ENCODE data around the gene FRA10AC1.
"Not testable (repeated sequence)": the region's sequence is repeated elsewhere in the genome, so short reads cannot be mapped to it uniquely, and the experiment has no call there.

The FRA10AC1 gene

DNA sequence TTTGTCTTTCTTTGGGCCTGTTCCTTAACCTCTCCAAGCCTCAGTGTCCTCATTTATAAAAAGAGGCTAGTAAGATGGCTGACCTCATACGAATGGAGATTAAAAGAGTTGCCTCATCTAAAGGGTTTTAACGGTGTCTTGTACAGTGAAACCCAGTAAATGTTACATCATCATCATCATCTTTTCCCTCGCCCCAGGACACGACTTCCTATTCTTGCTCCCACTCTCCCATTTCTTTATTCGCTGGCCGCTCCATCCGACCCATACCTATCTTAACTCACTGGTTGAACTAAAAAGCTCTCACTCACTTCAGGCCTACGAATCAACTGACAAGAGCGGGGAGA lies 554 bp downstream of the FRA10AC1 start:
- DNase-seq, result no peak

DNA sequence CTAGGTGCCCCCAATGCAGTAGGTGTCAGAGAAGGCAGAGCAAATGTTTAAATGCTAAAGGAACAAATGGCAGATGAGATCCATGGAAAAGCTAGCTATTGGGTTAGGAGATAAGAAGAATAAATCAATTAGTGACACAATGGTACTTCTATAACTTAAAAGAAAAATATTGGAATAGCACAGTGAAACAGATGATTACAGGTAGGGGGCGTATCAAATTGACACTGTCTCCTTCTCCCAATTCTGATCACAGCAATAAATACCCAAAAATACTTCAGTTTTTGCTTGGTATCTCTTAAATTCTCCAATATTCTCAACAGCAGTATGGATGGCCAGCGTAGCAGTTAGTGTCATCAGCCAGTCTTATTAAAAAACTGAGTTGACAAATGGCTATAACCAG lies 5.2 kb downstream of the FRA10AC1 start:
- no peak for DNase-seq

DNA sequence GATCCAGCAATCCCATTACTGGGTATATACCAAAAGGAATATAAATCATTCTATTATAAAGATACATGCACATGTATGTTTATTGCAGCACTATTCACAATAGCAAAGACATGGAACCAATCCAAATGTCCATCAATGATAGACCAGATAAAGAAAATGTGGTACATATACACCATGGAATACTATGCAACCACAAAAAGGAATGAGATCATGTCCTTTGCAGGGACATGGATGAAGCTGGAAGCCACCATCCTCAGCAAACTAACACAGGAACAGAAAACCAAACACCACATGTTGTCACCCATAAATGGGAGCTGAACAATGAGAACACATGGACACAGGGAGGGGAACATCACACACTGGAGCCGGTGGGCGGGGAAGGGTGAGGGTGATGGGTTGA lies 5.8 kb downstream of the FRA10AC1 start:
- DNase-seq, result not testable (repeated sequence)

DNA sequence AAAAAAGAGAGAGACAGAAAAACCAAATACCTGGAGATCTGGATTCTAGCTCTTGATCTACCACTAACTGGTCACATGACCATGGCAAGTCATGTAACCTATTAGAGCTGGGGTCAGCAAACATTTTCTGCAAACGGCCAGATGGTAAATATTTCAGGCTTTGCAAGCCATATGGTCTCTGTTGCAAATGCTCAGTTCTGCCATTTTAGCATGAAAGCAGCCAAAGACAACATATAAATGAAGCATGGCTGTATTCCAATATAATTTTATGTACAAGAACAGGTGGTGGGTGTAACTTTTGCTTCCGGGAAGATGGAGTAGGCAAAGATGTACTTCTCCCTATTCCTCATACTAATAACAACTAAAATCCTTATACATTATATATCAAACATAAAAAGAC lies 6.7 kb downstream of the FRA10AC1 start:
- no peak for DNase-seq

DNA sequence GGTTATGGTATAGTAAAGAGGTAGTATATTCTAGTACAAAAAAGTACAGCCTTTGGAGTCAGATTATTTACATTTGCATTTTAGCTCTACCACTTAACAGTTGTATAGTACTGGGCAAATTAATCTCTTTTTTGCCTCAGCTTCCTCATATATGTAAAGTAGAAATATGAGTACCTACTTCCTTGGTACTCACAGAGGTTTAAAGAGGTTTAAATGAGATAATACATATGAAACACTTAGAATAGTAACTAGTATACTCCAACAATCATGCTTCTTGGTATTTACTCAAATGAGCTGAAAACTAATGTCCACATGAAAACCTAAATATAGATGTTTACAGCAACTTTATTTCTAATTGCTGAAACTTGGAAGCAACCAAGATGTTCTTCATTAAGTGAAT lies 14.7 kb downstream of the FRA10AC1 start:
- DNase-seq, result no peak

DNA sequence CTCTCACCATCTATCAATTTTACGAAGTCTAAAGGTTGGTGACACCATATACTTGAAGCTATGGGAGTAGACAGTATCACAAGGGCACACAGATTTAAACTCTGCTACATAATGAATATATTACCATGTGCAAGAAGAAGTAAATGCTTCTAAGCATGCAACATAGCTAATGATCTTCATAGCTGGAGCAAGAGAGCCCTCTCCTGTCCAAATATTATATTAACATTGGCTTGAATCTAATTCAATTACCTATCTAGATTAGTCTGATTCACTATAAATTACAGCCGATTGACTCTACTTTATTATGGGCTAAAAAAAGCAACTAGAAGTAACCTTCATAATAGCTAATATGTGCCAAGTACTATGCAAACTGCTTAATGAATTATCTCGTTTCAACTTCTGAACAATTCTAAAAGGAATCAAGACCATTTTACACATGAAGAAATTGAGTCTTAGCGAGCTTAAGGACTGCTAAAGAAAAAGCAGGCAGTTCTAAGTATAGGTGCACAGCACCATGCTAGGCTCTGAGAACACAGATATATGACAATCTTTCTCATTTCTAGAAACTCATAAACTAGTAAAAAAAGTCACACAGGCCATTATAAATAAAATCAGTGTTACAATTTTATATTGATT lies 21.9 kb downstream of the FRA10AC1 start:
- DNase-seq, result no peak

DNA sequence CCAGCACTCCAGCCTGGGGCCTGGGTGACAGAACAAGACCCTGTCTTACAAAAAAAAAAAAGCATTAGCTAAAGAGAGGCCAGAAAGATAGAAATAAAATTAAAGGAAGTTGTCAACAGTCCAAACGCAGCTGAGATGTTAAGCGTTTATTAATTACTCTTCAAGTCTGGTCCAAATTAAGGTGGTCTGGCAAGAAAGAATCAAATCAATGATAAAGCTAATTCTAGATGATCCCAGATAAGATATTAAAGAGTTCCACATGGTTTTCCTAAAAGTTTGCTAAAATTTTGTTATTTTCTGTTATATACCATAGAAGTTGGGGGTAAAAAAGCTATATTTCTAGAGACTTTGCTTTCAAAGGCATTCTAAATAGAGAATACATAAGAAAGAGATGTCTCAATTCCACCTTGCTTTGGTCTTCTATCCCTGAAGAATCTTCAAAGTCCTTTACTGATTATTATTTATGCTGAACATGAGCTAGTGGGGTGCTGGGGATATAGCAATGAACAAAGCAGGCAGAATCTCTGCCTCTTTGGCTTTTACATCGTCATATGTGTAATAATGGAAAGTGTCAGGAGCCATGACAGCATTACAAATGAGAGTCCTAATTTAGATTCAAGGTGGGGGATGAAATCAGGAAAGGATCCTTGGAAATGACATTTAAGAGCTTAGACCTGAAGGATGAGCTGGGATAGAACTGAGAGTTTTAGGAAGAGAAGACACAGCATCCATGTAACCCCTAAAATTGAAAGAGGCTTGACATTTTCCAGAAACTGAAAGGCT lies 23.4 kb downstream of the FRA10AC1 start:
- DNase-seq, result no peak

DNA sequence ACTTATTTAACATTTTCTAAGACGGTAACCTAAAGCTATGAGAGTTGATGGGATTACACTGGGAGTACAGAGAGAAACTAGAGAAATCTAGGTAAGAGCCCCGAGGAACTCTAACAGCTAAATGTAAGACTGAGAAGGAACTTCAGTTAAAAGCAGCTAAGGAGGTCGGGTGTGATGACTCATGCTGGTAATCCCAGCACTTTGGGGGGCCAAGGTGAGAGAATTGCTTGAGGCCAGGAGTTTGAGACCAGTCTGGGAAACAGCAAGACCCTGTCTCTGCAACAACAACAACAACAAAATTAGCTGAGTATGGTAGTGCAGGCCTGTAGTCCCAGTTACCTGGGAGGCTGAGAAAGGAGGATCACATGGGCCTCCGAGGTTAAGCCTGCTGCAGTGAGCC lies 24.0 kb downstream of the FRA10AC1 start:
- DNase-seq, result no peak

DNA sequence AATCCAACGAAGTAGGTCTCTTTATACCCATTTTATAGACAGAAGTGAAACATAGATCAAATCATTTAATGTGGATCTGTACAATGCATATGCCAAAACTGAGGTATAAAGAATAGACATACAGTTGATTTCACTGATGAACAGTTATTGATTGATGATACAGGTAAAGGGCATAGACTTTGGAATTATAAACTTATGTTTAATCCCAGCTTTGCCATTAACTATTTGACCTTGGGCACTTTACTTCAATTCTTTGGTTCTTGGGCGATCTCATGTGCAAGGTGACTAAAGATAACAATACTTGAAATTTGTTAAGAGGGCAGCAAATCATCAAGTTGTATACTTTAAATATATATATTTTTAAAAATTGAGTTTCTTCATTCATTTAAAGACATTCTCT lies 28.6 kb downstream of the FRA10AC1 start:
- no peak for DNase-seq

DNA sequence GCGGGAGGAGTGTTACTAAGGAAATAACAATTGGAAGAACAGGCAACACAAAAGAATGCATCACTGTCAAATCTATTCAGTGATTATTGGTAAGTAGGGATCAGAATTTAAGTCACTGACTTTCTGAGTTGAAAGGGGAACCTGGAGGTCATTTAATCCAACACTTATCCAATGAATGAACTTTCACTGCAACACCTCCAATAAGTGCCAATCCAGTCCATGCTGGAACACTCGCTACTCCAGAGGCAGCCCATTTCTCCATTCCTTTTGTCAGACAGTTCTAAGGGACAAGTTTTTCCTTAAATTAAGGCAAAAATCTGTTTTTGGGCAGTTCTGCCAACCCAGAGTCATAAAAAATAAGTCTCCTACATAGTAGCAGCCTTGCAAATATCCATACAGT lies 29.5 kb downstream of the FRA10AC1 start:
- DNase-seq, result no peak

DNA sequence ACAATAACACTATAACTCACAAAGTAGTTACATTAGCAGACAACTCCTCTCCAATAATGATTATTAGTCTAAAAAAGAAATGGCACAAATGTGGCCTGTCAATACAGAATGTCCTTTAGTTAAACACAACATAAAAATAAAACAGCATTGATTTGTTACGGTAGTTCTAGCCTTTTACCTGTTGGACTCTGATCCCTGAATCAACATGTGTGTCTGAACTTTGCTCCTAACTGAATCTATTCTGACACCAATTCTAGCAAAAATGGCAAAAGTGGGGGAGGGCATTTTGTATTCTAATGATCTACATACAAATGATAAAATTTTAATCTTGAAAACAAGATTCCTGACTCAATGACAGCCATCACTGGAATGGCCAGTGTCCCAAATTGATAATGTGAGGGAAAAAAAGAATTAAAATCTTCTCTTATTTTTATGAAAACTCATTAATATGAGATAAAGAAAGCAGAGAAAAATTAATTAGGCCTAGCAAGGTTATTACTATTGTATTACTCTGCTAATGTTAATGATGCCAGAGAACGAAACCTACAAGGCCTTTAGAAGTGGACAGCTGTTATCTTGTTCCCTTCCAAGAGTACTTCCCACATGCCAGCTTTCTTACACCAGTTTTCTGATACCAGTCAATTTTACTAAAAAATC lies 30.2 kb downstream of the FRA10AC1 start:
- DNase-seq, result no peak

DNA sequence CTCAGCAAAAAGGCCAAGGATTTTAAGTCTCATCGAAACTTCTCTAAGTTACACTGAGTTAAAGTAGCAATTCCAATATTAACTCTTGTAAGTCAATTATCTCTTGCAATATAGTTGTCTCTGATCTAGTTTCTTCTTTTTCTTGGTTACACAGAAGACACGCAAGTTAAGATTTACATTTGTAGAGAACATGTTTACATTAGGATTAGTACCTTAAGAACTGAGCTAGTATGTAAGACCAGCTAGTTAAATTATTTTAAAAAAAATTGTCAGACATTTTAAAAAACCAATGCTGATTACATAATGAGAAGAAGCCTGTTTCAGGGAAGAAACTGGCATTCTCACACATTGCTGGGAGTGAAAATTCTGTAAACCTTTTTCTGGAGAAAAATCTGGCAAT lies 31.4 kb downstream of the FRA10AC1 start:
- no peak for DNase-seq

DNA sequence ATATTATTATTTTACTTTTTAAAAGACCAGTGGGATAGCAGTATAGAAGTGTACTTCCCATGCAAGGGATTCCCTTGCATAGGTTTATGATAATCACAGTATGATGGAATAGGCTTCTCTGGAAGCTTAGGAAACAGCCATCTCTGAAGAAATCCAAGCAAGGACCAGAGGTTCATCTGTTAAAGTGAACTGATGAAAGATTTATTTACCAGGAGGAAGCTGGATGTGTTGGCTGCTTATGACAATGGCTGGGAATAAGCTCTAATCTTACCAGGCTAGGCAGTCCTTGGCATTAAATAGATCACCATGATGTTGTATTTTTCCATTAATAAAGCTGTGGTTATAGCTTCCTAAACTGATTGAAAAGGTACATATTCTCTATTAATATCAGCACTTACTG lies 32.0 kb downstream of the FRA10AC1 start:
- DNase-seq, result no peak

DNA sequence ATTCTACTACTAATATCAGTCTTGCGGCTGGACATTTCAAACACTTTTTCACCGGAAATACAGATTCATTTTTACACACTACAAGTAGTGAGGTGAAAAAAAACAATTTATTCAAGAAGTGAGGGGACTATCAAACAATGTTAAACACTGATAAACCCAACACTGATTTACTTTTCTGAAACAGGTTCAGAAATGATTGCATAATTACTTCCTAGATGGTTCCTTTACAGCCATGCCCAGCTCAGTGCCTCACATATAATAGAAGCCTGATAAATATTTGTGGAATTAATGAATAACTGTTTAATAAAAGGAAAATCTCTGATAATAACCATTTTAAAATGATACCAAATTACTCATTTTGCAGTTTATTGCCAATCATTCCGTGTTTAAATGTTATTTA lies 34.6 kb downstream of the FRA10AC1 start:
- DNase-seq, result no peak

DNA sequence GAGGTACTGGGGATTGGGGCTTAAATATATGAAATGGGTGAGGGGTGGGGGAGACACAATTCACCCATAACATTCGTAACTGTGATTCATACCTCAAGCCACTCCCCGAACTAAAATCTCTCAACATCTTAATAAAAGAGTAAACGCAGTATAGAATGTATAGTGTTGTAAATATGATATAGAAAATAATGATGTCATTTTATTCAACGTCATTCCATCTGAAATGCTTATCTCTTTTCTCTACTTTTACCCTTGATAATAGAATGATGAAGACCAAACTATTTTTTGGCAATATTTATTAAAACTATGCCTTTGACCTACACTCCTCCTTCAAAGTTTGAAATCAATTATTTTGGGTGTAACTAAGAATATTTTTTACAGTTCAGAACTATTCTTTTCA lies 36.4 kb downstream of the FRA10AC1 start:
- DNase-seq, result no peak

DNA sequence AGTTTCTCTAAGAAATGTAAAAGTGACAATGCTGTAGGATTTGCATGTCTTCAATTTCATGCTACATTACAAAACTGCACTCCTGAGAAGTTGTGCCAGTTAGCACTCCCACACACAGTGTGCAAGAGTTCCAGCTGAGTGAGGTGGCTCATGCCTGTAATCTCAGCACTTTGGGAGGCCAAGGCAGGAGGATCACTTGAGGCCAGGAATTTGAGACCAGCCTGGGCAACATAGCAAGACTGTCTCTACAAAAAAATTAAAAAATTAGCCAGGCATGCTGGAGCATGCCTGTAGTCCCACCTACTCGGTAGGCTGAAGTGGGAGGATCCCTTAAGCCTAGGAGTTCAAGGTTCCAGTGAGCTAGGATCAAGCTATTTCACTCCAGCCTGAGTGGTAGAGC lies 44.6 kb downstream of the FRA10AC1 start:
- DNase-seq, result no peak

DNA sequence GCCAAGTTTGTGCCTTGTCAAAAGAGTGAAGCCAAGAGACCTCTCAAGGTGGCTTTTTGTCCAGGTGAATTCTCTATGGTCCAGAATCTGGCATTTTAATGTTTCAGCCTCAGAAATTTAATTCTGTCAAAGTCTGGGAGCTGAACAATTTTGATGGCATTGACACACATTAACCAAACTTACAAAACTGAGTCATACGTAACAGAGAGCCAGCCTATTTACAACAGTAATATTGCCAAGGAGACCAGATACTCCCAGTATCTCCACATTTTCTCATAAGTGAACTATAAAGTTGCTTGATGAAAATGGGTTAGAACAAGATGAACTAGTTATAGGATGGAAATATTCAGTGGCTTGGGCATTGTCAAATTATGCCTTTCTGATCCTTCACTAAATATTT lies 46.2 kb downstream of the FRA10AC1 start:
- no peak for DNase-seq

DNA sequence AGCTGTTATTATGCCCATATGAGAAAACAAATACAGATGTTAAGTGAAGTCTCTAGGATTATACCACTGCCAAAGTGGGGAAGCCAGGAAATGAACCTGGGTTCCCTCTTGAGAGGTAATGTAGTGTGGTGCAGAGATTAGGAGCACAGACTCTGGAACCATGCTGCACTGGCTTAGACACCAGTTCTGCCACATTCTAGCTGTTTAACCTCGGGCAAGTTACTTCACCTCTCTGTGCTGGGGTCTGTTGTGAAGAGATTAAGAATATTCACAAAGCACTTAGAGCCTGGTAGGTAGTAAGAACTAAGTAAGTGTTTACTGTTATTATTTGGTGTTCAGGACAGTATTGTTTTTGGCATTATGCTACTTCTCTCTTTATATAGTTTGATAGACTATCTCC lies 48.2 kb downstream of the FRA10AC1 start:
- DNase-seq, result no peak

DNA sequence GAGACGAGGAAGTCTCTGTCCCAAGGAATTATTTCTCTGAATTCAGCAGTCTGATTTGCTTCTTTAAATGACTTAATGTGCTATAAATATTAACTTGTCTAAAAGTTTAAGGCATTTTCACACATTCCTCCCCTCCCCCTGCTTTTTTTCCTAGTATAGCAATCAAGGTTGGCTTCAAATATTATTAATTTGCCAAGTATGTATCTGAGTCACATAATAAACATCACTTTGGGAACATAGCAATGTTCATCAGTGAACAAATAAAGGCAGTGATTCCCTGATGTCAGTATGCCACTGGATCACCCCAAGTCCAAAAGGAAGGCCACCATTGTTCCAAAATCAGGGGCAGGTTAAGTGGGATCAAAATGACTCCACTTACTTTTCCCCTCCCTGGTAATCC lies 49.5 kb downstream of the FRA10AC1 start:
- DNase-seq, result no peak

DNA sequence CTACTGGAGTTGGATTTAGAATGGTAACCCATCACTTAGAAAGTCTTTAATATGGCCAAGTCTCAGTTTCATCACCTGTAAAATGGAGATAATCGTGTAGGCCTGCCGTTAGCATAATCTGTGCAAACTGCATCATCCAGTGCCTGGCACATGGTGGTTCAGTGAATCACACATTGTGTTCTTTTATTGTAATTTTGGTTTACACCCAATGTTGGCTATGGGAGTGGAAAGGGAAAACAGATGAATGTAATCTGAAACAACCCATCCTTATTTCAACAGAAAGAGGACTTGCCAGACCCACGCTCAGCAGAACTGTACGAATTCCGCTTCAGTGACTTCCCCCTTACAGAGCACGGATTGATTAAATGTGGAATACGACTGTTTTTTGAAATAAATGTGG lies 62.6 kb downstream of the FRA10AC1 start:
- no peak for DNase-seq

DNA sequence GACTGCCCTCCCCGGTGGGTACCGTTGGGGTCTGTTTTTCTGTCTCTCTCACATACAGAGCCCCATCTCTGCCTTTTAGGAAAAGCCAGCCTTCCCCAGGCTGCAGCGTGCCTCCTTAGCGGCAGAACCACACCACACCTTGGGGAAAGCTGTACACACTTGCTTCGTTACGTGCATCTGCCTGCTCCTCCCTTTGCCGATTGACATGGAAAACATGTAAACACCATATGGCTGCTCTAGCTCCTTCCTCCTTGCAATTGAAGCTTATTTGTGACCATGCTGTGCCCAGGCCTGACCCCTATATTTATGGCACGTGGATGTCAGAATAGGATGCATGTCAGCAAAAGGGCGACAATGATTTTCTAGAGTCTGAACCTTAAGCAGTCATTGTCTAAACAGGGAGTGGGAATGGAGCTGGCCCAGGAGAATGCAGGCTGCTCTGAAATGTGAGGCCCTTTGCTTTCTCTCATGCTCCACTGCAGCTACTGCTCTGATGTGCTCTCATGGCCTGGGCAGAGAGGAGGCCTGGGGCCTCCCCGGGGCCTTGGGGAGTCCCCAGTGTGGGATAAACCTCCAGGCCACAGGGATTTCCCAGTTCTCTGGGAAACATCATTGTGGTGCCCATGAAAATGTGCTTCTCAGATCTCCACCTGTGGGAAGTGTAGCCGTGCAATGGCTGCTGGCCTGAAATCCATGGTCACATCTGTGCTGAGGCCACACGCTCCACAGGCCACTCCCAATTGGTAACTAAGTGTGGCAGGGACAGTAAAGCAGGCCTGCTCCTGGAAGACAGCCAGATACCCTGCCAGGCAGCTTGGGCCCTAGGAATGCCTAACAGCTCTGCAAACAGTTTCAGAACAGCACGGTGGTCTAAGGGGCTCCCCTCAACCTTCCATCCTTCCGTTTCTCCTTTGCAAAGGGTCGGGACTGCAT lies 71.5 kb downstream of the FRA10AC1 start:
- no peak for DNase-seq

DNA sequence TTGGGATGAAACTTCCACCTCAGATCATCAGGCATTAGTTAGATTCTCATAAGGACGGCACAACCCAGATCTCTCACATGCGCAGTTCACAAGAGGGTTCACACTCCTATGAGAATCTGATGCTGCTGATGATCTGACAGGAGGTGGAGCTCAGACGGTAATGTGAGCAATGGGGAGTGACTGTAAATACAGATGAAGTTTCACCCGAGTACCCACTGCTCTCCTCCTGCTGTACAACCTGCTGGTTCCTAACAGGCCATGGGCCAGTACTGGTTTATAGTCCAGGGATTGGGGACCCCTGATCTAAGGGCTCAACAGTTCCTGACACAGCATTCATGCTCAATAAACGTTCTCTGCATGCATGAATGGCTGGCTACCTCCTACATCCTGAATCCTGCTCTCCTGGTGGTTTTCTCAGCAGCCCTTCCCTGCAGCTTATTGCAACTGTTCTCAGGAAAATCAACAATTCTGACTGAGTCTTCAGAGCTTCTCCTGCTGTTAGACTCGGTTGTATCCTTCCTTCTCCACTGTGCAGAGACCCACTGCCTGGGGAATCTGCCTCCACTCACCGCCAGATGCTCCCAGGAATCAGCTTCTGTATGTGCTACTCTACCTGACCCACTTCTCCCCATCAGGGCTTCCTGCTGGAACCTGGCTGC lies 72.6 kb downstream of the FRA10AC1 start:
- no peak for DNase-seq

DNA sequence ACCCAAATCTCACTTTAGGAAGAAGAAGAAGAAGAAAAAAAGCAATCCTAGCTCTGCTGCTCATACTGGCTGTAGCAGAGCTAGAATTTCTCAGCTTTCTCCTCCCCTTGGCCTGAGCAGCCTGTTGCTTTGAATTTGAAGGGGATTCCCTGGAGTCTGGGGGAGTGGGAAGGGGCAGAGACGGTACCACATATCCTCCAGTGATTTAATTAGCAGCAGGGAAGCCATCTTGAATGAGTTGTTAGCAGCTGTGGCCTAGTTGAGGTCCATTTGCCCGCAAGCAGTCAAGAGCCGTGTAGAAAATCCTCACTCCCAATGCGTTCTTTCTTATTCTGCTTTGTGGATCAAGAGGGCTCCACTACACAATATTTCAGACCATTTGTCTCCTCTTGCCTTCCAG lies 73.5 kb downstream of the FRA10AC1 start:
- no peak for DNase-seq

Data from NCI-H187 treated with DMSO at 0.1 percent for 48 hours (cell line).